Stomach (tissue), 9 donors: ENCODE data around the gene MRPL24. TPM values are rescaled to one million over a fixed set of nuclear protein-coding genes. Genes with fewer than 3 reads are reported as not detected.

Experiments
- DNase-seq, 2 donors: peaks; one replicate each; pipeline versions ENCODE4 v3.0.0 to v3.0.0-alpha.2; 2013 to 2019
- H3K27ac ChIP-seq, 5 donors: fragments of 200-600 bp in 4 of 5; sonication (generic) in 4 of 5; one replicate each; pipeline ENCODE4 v1.5.1; 2013 to 2019; ENCODE audit warnings: mild to moderate bottlenecking in 1 of 5, moderate library complexity in 1 of 5
- H3K27me3 ChIP-seq, 3 donors: fragments of 200-600 bp; sonication (generic); one replicate each; pipeline ENCODE4 v1.5.1; 2017 to 2019; ENCODE audit warnings: mixed run types in 1 of 3
- H3K36me3 ChIP-seq, 4 donors: fragments of 200-600 bp; sonication (generic); 1 replicate in 3 of 4; 2 replicates in 1 of 4; pipeline ENCODE4 v1.5.1; 2016 to 2019
- H3K4me1 ChIP-seq, 4 donors: fragments of 200-600 bp; sonication (generic); one replicate each; pipeline ENCODE4 v1.5.1; 2016 to 2019
- H3K4me3 ChIP-seq, 4 donors: fragments of 200-600 bp; sonication (generic) in 3 of 4; one replicate each; pipeline ENCODE4 v1.5.1; 2016 to 2019; ENCODE audit warnings: mild to moderate bottlenecking in 1 of 4
- H3K9me3 ChIP-seq, 4 donors: fragments of 200-600 bp; sonication (generic); one replicate each; pipeline ENCODE4 v1.5.1; 2016 to 2019
- EP300 ChIP-seq: sonication (generic); formaldehyde crosslinking; IDR thresholded peaks from one replicate; pipeline ENCODE4 v1.6.1; 2017; ENCODE audit warnings: antibody characterized with exemption
- POLR2A ChIP-seq, 4 donors: fragments of 450-650 bp; IDR thresholded peaks; one replicate each; pipeline ENCODE4 v1.6.1; 2016; ENCODE audit warnings: antibody characterized with exemption in 4 of 4, control low read depth in 2 of 4, mild to moderate bottlenecking in 1 of 4, moderate library complexity in 1 of 4
- POLR2AphosphoS5 ChIP-seq, 3 donors: sonication (generic); formaldehyde crosslinking; IDR thresholded peaks; one replicate each; pipeline ENCODE4 v1.6.1; 2016; ENCODE audit warnings: antibody characterized with exemption in 3 of 3
- WGBS, 5 donors: extraction: QIAGEN DNeasy Blood & Tissue Kit in 3 of 5; methylation state at CpG; one replicate each; pipeline versions ENCODE4 v1.1.5 to v1.1.7; 2013 to 2018; 5-methylcytosine and 5-hydroxymethylcytosine counted together
- intact Hi-C: fragments of 100-400 bp; cut with DNase I; formaldehyde crosslinking; loops from one replicate; pipeline ENCODE4 v1.15.1; 2023; ENCODE audit warnings: low total_unique reads
- polyA plus RNA-seq, 3 donors: library from polyadenylated mRNA; stranded (reverse); fragments of 200-250 nt; gene quantifications; one replicate each; pipeline ENCODE4 v1.2.3, GENCODE V29; 2013
- total RNA-seq, 5 donors: library from RNA; depleted of rRNA; stranded (reverse); fragments of >200 nt; gene quantifications; one replicate each; pipeline versions ENCODE4 v1.1.0 to v1.2.3, GENCODE V29; 2014 to 2016
- TF ChIP-seq, protein P1 (sequence below), 7 experiments: fragments of 450-650 bp in 4 of 7; fragments of 200-600 bp in 3 of 7; sonication (generic) in 3 of 7; IDR thresholded peaks; one replicate each; pipeline ENCODE4 v1.5.1; 2016 to 2019; ENCODE audit warnings: antibody characterized with exemption in 7 of 7, control low read depth in 2 of 7, mild to moderate bottlenecking in 1 of 7
- donor health status: healthy with polysubstance abuse.
- donor health status: Bipolar disorder and iron deficiency.
- donor health status: healthy.

Gene MRPL24
- total and polyA plus RNA-seq, 8 donors = 15.6 to 113 (median 48.8) TPM

GRCh38 chr1:156786640-156787039 is 45.8 kb upstream of the MRPL24 start:
- Histone ChIP-seq H3K27me3 (no peaks in the 10 kb centered on the region), H3K9me3 (no peaks in the 10 kb centered on the region), H3K4me3 (no peak overlapping the region), H3K27ac (no peak overlapping the region), H3K4me1 (peaks cover 0 to 10% (median 6%) of the 10 kb centered on the region in 4 donors), H3K36me3 (peaks cover 49 to 97% (median 91%) of the 10 kb centered on the region in 4 donors)
- intact Hi-C loops = no loop called here
- no peak for DNase-seq
- 77 to 97% (median 92%) methylated on average over 10 of the region's 10 CpGs for WGBS, 5 donors
- TF ChIP-seq POLR2AphosphoS5 (IDR thresholded peaks at IDR 0.05) (no peak), EP300 (no peak), POLR2A (IDR thresholded peaks at IDR 0.05) (no peak)
- TF ChIP-seq, protein P1, sequence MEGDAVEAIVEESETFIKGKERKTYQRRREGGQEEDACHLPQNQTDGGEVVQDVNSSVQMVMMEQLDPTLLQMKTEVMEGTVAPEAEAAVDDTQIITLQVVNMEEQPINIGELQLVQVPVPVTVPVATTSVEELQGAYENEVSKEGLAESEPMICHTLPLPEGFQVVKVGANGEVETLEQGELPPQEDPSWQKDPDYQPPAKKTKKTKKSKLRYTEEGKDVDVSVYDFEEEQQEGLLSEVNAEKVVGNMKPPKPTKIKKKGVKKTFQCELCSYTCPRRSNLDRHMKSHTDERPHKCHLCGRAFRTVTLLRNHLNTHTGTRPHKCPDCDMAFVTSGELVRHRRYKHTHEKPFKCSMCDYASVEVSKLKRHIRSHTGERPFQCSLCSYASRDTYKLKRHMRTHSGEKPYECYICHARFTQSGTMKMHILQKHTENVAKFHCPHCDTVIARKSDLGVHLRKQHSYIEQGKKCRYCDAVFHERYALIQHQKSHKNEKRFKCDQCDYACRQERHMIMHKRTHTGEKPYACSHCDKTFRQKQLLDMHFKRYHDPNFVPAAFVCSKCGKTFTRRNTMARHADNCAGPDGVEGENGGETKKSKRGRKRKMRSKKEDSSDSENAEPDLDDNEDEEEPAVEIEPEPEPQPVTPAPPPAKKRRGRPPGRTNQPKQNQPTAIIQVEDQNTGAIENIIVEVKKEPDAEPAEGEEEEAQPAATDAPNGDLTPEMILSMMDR (IDR thresholded peaks at IDR 0.05) = no peak

DNA sequence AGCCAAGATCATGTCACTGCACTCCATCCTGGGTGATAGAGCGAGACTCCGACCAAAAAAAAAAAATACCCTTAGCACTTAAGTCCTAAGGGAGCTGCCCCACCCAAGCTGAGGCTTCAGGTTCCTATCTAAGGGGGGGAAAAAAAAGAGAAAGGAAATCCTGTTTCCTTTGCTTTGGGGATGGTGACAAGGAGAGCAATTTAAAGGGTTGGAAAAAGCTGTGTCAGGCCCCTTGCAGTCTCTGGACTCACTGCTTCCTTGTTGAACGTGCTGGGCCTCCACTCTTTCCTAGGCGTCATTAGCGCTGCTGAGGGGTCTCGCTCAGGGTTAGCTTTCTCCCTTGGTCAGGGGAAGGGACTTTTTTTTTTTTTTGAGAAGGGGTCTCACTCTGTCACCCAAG is 44.6 kb upstream of the MRPL24 start:
- no peak overlapping the region for H3K27ac ChIP-seq
- 82 to 97% (median 90%) methylated on average over 6 of the region's 6 CpGs for WGBS, 5 donors
- H3K36me3 ChIP-seq = peaks cover 44 to 85% (median 83%) of the 10 kb centered on the region in 4 donors
- H3K27me3 ChIP-seq = no peaks in the 10 kb centered on the region
- H3K4me1 ChIP-seq = peaks cover 0 to 15% (median 10%) of the 10 kb centered on the region in 4 donors
- H3K9me3 ChIP-seq = no peaks in the 10 kb centered on the region
- DNase-seq = no peak
- no peak overlapping the region for H3K4me3 ChIP-seq
- intact Hi-C loops = no loop called here
- TF ChIP-seq POLR2A (IDR thresholded peaks at IDR 0.05) (no peak), EP300 (no peak), POLR2AphosphoS5 (IDR thresholded peaks at IDR 0.05) (no peak)
- TF ChIP-seq, protein P1 (IDR thresholded peaks at IDR 0.05) = no peak

- DNase-seq = no peak
- Histone ChIP-seq H3K4me3 (no peak overlapping the region), H3K27me3 (no peaks in the 10 kb centered on the region), H3K9me3 (no peaks in the 10 kb centered on the region), H3K4me1 (peaks cover 7 to 34% (median 24%) of the 10 kb centered on the region in 4 donors), H3K27ac (no peak overlapping the region), H3K36me3 (peaks cover 25 to 55% (median 50%) of the 10 kb centered on the region in 4 donors)
- no peak for TF ChIP-seq POLR2A (IDR thresholded peaks at IDR 0.05)
- TF ChIP-seq, protein P1 (IDR thresholded peaks at IDR 0.05) = no peak
- no peak for TF ChIP-seq POLR2AphosphoS5 (IDR thresholded peaks at IDR 0.05)
- TF ChIP-seq EP300 = no peak
- intact Hi-C loops = no loop called here
Measured at GRCh38 chr1:156781585-156782186, 40.8 kb upstream of the MRPL24 start.

GRCh38 chr1:156777573-156777972 is 36.7 kb upstream of the MRPL24 start:
- H3K36me3 ChIP-seq = peaks cover 5 to 14% (median 12%) of the 10 kb centered on the region in 4 donors
- H3K4me3 ChIP-seq = no peak overlapping the region
- 17 to 42% (median 27%) methylated on average over 1 of the region's 1 CpG for WGBS, 5 donors
- no peaks in the 10 kb centered on the region for H3K9me3 ChIP-seq
- peaks cover 25 to 66% (median 43%) of the 10 kb centered on the region in 4 donors for H3K4me1 ChIP-seq
- TF ChIP-seq, protein P1 (IDR thresholded peaks at IDR 0.05) = no peak
- TF ChIP-seq EP300 (no peak), POLR2A (IDR thresholded peaks at IDR 0.05) (no peak), POLR2AphosphoS5 (IDR thresholded peaks at IDR 0.05) (no peak)
- no peaks in the 10 kb centered on the region for H3K27me3 ChIP-seq
- intact Hi-C loops = no loop called here
- H3K27ac ChIP-seq = no peak overlapping the region
- no peak for DNase-seq
